Loucy (cell line): Measurements from ENCODE around the gene PLXNA4.

Experiments
- EZH2phosphoT487 ChIP-seq: fragments of 200-600 bp; IDR thresholded peaks from 2 replicates; pipeline ENCODE4 v1.6.1; 2018; ENCODE audit warnings: antibody characterized with exemption, mild to moderate bottlenecking, moderate library complexity, borderline replicate concordance
- TF ChIP-seq, protein P1 (sequence below): fragments of 200-600 bp; sonication (generic); conservative IDR thresholded peaks from 2 replicates; pipeline ENCODE4 v1.5.1; 2014; ENCODE audit warnings: mild to moderate bottlenecking, antibody characterized with exemption, low read length

DNA sequence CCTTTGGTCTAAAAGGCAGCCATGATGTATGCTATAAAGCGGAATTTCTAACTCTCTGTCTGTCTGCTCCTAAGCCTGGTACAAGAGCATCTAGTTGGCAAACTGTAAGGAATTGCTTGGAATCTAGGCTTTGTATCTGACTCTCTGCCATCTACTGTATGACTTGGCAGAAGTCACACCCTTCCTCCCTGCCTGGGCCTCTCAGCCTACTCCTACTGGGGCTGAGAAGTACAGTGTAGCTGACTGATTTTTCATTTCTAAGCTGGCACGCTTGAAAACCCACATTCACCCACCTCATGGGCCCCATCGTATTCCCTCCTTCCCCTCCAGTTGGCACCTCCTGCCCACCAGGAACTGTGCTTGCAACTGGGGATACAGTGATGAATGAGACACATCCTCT is 435.2 kb downstream of the PLXNA4 start:
- TF ChIP-seq, protein P1, sequence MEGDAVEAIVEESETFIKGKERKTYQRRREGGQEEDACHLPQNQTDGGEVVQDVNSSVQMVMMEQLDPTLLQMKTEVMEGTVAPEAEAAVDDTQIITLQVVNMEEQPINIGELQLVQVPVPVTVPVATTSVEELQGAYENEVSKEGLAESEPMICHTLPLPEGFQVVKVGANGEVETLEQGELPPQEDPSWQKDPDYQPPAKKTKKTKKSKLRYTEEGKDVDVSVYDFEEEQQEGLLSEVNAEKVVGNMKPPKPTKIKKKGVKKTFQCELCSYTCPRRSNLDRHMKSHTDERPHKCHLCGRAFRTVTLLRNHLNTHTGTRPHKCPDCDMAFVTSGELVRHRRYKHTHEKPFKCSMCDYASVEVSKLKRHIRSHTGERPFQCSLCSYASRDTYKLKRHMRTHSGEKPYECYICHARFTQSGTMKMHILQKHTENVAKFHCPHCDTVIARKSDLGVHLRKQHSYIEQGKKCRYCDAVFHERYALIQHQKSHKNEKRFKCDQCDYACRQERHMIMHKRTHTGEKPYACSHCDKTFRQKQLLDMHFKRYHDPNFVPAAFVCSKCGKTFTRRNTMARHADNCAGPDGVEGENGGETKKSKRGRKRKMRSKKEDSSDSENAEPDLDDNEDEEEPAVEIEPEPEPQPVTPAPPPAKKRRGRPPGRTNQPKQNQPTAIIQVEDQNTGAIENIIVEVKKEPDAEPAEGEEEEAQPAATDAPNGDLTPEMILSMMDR = no peak
- TF ChIP-seq EZH2phosphoT487 = no peak
